HFFc6 (cell line): Measurements from ENCODE around the gene KRT14. TPM values are rescaled to one million over a fixed set of nuclear protein-coding genes. Genes with fewer than 3 reads are reported as not detected.
"Not testable (repeated sequence)": the region's sequence is repeated elsewhere in the genome, so short reads cannot be mapped to it uniquely, and the experiment has no call there.

Experiments used
- DNase-seq: peaks from one replicate; pipeline ENCODE4 v3.0.0-alpha.2; 2018
- H3K27ac Mint-ChIP-seq: 2 replicates; pipeline ENCODE4 v1.8.0; 2020; ENCODE audit warnings: mild to moderate bottlenecking, mixed read lengths
- H3K27me3 Mint-ChIP-seq: 2 replicates; pipeline ENCODE4 v1.8.0; 2021; ENCODE audit warnings: mild to moderate bottlenecking, moderate library complexity, mixed read lengths; ENCODE audit not compliant: insufficient read depth
- H3K36me3 Mint-ChIP-seq: 2 replicates; pipeline ENCODE4 v1.8.0; 2021; ENCODE audit warnings: low read depth, mixed read lengths
- H3K4me1 Mint-ChIP-seq: 2 replicates; pipeline ENCODE4 v1.8.0; 2020; ENCODE audit warnings: low read depth, mixed read lengths
- H3K4me3 Mint-ChIP-seq: 2 replicates; pipeline ENCODE4 v1.8.0; 2020; ENCODE audit warnings: mild to moderate bottlenecking, moderate library complexity, mixed read lengths
- H3K9me3 Mint-ChIP-seq: 2 replicates; pipeline ENCODE4 v1.8.0; 2020; ENCODE audit warnings: mild to moderate bottlenecking, mixed read lengths
- CTCF ChIP-seq: fragments of 200-600 bp; sonication (generic); IDR thresholded peaks from 2 replicates; pipeline ENCODE4 v1.5.0; 2021; ENCODE audit warnings: antibody characterized with exemption, mild to moderate bottlenecking
- total RNA-seq, 6 experiments: library from RNA; stranded (reverse); fragmentation: NEBNext Ultra II Directional; extraction: Animal tissue kit (Norgen Biotek cat#: 25700); gene quantifications; 2 replicates in 1 of 6; 3 replicates in 5 of 6; pipeline ENCODE4 v1.2.3, GENCODE V29; 2021

KRT14 gene
- total RNA-seq, 6 experiments from 2014 or later: 0.14 to 2.0 (median 1.5) TPM

- Mint-ChIP-seq H3K4me3 (no peak overlapping the region), H3K27me3 (peaks cover 52% of the 10 kb centered on the region)
- no peak for DNase-seq
These were observed 6.1 kb upstream of the KRT14 start for GRCh38 chr17:41592601-41593305.

GRCh38 chr17:41589301-41589700 lies 2.6 kb upstream of the KRT14 start:
- Mint-ChIP-seq H3K27ac (no peak overlapping the region), H3K4me1 (peaks cover 9% of the 10 kb centered on the region), H3K27me3 (peaks cover 35% of the 10 kb centered on the region), H3K36me3 (no peaks in the 10 kb centered on the region), H3K4me3 (no peak overlapping the region), H3K9me3 (no peaks in the 10 kb centered on the region)
- TF ChIP-seq CTCF: no peak
- DNase-seq: no peak

More at GRCh38 chr17:41592601-41593305, 6.1 kb upstream of the KRT14 start:
- no peak for TF ChIP-seq CTCF
- H3K9me3 Mint-ChIP-seq: no peaks in the 10 kb centered on the region
- peaks cover 9% of the 10 kb centered on the region for H3K4me1 Mint-ChIP-seq
- no peak overlapping the region for H3K27ac Mint-ChIP-seq
- H3K36me3 Mint-ChIP-seq: no peaks in the 10 kb centered on the region

GRCh38 chr17:41588126-41588810 lies 1.6 kb upstream of the KRT14 start:
- H3K4me3 Mint-ChIP-seq: no peak overlapping the region
- no peaks in the 10 kb centered on the region for H3K9me3 Mint-ChIP-seq
- H3K27ac Mint-ChIP-seq: no peak overlapping the region
- DNase-seq: no peak
- H3K36me3 Mint-ChIP-seq: no peaks in the 10 kb centered on the region
- H3K27me3 Mint-ChIP-seq: peaks cover 35% of the 10 kb centered on the region
- TF ChIP-seq CTCF: no peak
- H3K4me1 Mint-ChIP-seq: peaks cover 9% of the 10 kb centered on the region

- DNase-seq: no peak
- Mint-ChIP-seq H3K4me3 (no peak overlapping the region), H3K9me3 (no peaks in the 10 kb centered on the region), H3K36me3 (no peaks in the 10 kb centered on the region), H3K27ac (no peak overlapping the region), H3K4me1 (peaks cover 16% of the 10 kb centered on the region), H3K27me3 (peaks cover 31% of the 10 kb centered on the region)
- TF ChIP-seq CTCF: no peak
These were observed 1.2 kb downstream of the KRT14 start for GRCh38 chr17:41585301-41586056.

GRCh38 chr17:41584331-41584927 lies 2.3 kb downstream of the KRT14 start:
- Mint-ChIP-seq H3K27me3 (peaks cover 29% of the 10 kb centered on the region), H3K4me1 (peaks cover 19% of the 10 kb centered on the region)
- not testable (repeated sequence) for H3K27ac Mint-ChIP-seq, DNase-seq, H3K36me3 Mint-ChIP-seq, H3K9me3 Mint-ChIP-seq, H3K4me3 Mint-ChIP-seq
